Measurements from ENCODE around the gene RMC1. TPM values are rescaled to one million over a fixed set of nuclear protein-coding genes. Genes with fewer than 3 reads are reported as not detected.
A peak's percentile ranks its signal among the peaks of the same experiment; 100 is the strongest.

The RMC1 gene
- total and polyA plus RNA-seq, 2 of the 13 experiments (the other 11 are each of a cell fraction or from before 2014, with no cell fraction given) = 9.4 to 19.5 TPM

- TF ChIP-seq PRDM15 (CRISPR knock-in tag; IDR thresholded peaks at IDR 0.05) (peak; percentile 36; the same call in 1 of the 2 replicates), SETDB1 (CRISPR knock-in tag; IDR thresholded peaks at IDR 0.05; ENCODE audit: borderline replicate concordance) (peak; percentile 23; the same call in 1 of the 2 replicates), DZIP1 (CRISPR knock-in tag; IDR thresholded peaks at IDR 0.05) (0 out of 2 replicates have a peak, but pooled peaks have one; percentile 2), ZNF343 (CRISPR knock-in tag; IDR thresholded peaks at IDR 0.05) (0 out of 2 replicates have a peak, but pooled peaks have one; percentile 78), RFXANK (CRISPR knock-in tag; IDR thresholded peaks at IDR 0.05) (no peak), PRDM10 (CRISPR knock-in tag; IDR thresholded peaks at IDR 0.05; ENCODE audit: low read depth) (no peak), DMAP1 (CRISPR knock-in tag; IDR thresholded peaks at IDR 0.05) (peak; percentile 74; the same call in 1 of the 2 replicates), ARNTL (CRISPR knock-in tag; IDR thresholded peaks at IDR 0.05) (peak; percentile 23; the same call in 1 of the 2 replicates), SMARCC2 (IDR thresholded peaks at IDR 0.05) (no peak), YEATS4 (CRISPR knock-in tag; IDR thresholded peaks at IDR 0.05; ENCODE audit: borderline replicate concordance) (peak; percentile 61; the same call in 1 of the 2 replicates), PHF8 (CRISPR knock-in tag; IDR thresholded peaks at IDR 0.05) (peak; percentile 94), PRMT3 (CRISPR knock-in tag; IDR thresholded peaks at IDR 0.05; ENCODE audit: borderline replicate concordance, low read depth) (no peak), STAT5B (CRISPR knock-in tag; IDR thresholded peaks at IDR 0.05) (0 out of 2 replicates have a peak, but pooled peaks have one; percentile 51), RFX5 (IDR thresholded peaks at IDR 0.05; ENCODE audit: low read depth, low read length) (no peak)
Observed at GRCh38 chr18:23503038-23503962, at the start of gene RMC1 (continued).

Measured in HepG2 (cell line).